ENCODE data around the gene CCDC141. TPM values are rescaled to one million over a fixed set of nuclear protein-coding genes. Genes with fewer than 3 reads are reported as not detected.

The CCDC141 gene
- total RNA-seq, 2 experiments from 2014 or later: 30.6 to 31.5 TPM

GRCh38 chr2:178811901-178812300 is 238.0 kb downstream of the CCDC141 start:
- Mint-ChIP-seq H3K4me3 (no peak overlapping the region), H3K27ac (no peak overlapping the region), H3K4me1 (ENCODE audit: low read depth) (no peaks in the 10 kb centered on the region), H3K9me3 (no peaks in the 10 kb centered on the region), H3K36me3 (ENCODE audit: low read depth) (peaks cover 6% of the 10 kb centered on the region), H3K27me3 (no peaks in the 10 kb centered on the region)
- ATAC-seq (ENCODE audit: poor library complexity) (no peak), DNase-seq (no peak)
- Histone ChIP-seq H3K4me3 (ENCODE audit: low read length) (no peak overlapping the region), H3K36me3 (ENCODE audit: insufficient read depth, low read length) (no peaks in the 10 kb centered on the region), H3K4me1 (ENCODE audit: insufficient read depth, low read length) (no peaks in the 10 kb centered on the region), H3K27me3 (ENCODE audit: control insufficient read depth in 1 of 2, insufficient read depth in 2 of 2, low read length in 2 of 2) (no peaks in the 10 kb centered on the region), H3K27ac (ENCODE audit: low read depth in 1 of 2, low read length in 2 of 2) (no peak overlapping the region), H3K9me3 (ENCODE audit: control insufficient read depth in 1 of 2, insufficient read depth in 1 of 2, low read length in 2 of 2) (no peaks in the 10 kb centered on the region)
- intact Hi-C loops (cut with DNase I, micrococcal nuclease): no loop called here
- POLR2A ChIA-PET: interaction anchor here (0.6 to 1.3 kb wide), 2 partner anchors 8 to 22 kb away, joined by 3 read pairs; no protein-coding TSS in a partner anchor
- CTCF ChIA-PET: interaction anchor here (1.3 kb wide), 1 partner anchor 16 kb away, joined by 3 read pairs; no protein-coding TSS in a partner anchor
- no peak for TF ChIP-seq CTCF (IDR thresholded peaks at IDR 0.05)

GRCh38 chr2:178811045-178811444 is 238.9 kb downstream of the CCDC141 start:
- DNase-seq (no peak), ATAC-seq (ENCODE audit: poor library complexity) (no peak)
- Histone ChIP-seq H3K36me3 (ENCODE audit: insufficient read depth, low read length) (no peaks in the 10 kb centered on the region), H3K27ac (ENCODE audit: low read depth in 1 of 2, low read length in 2 of 2) (no peak overlapping the region), H3K4me1 (ENCODE audit: insufficient read depth, low read length) (no peaks in the 10 kb centered on the region), H3K4me3 (ENCODE audit: low read length) (no peak overlapping the region), H3K9me3 (ENCODE audit: control insufficient read depth in 1 of 2, insufficient read depth in 1 of 2, low read length in 2 of 2) (no peaks in the 10 kb centered on the region), H3K27me3 (ENCODE audit: control insufficient read depth in 1 of 2, insufficient read depth in 2 of 2, low read length in 2 of 2) (no peaks in the 10 kb centered on the region)
- H3K4me1 Mint-ChIP-seq (ENCODE audit: low read depth): no peaks in the 10 kb centered on the region
- H3K36me3 Mint-ChIP-seq (ENCODE audit: low read depth): peaks cover 6% of the 10 kb centered on the region
- H3K4me3 Mint-ChIP-seq: no peak overlapping the region
- no peak for TF ChIP-seq CTCF (IDR thresholded peaks at IDR 0.05)
- intact Hi-C loops (cut with DNase I, micrococcal nuclease): no loop called here
- POLR2A ChIA-PET: interaction anchor here (1.3 kb wide), 1 partner anchor 9 kb away, joined by 3 read pairs; no protein-coding TSS in a partner anchor
- H3K27ac Mint-ChIP-seq: no peak overlapping the region
- H3K27me3 Mint-ChIP-seq: no peaks in the 10 kb centered on the region
- no peaks in the 10 kb centered on the region for H3K9me3 Mint-ChIP-seq
- CTCF ChIA-PET: no interaction called here

GRCh38 chr2:178810422-178810821 is 239.5 kb downstream of the CCDC141 start:
- TF ChIP-seq CTCF (IDR thresholded peaks at IDR 0.05): no peak
- no peaks in the 10 kb centered on the region for H3K36me3 ChIP-seq (ENCODE audit: insufficient read depth, low read length)
- ChIA-PET POLR2A (no interaction called here), CTCF (no interaction called here)
- no peaks in the 10 kb centered on the region for H3K4me1 ChIP-seq (ENCODE audit: insufficient read depth, low read length)
- Mint-ChIP-seq H3K27me3 (no peaks in the 10 kb centered on the region), H3K27ac (no peak overlapping the region), H3K4me3 (no peak overlapping the region), H3K9me3 (no peaks in the 10 kb centered on the region), H3K4me1 (ENCODE audit: low read depth) (no peaks in the 10 kb centered on the region), H3K36me3 (ENCODE audit: low read depth) (peaks cover 6% of the 10 kb centered on the region)
- no peaks in the 10 kb centered on the region for H3K9me3 ChIP-seq (ENCODE audit: control insufficient read depth in 1 of 2, insufficient read depth in 1 of 2, low read length in 2 of 2)
- no peak overlapping the region for H3K4me3 ChIP-seq (ENCODE audit: low read length)
- no peaks in the 10 kb centered on the region for H3K27me3 ChIP-seq (ENCODE audit: control insufficient read depth in 1 of 2, insufficient read depth in 2 of 2, low read length in 2 of 2)
- no peak for ATAC-seq (ENCODE audit: poor library complexity)
- intact Hi-C loops (cut with DNase I, micrococcal nuclease): no loop called here
- no peak for DNase-seq
- H3K27ac ChIP-seq (ENCODE audit: low read depth in 1 of 2, low read length in 2 of 2): no peak overlapping the region
